ENCODE measurements around the gene CPNE4. TPM values are rescaled to one million over a fixed set of nuclear protein-coding genes. Genes with fewer than 3 reads are reported as not detected.

The CPNE4 gene
- total and polyA plus RNA-seq, 9 of the 15 experiments (the other 6 are each of a cell fraction or from before 2014, with no cell fraction given), result not detected

DNA sequence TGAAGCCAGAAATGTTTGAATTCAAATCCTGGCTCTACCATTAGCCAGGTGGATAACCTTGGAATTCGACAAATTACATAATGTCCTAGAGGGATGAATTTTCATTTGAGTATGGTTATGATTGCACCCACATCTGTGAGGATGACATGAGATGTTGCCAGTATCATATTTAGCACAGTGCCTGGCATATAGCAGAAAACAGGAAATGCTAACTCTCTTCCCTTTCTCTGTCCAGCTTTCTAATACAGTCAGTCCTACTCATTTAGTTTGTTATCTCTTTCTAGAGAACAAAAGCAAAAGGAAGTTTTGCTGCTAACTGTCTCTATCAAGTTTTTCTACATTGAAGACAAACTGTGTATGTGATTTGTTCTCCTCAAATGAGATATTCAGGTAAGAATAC, 231.7 kb downstream of the CPNE4 start (continued):
- TF ChIP-seq TAF7 (tag; IDR thresholded peaks at IDR 0.05), result no peak
- no peak for TF ChIP-seq ARID3A (IDR thresholded peaks at IDR 0.05; ENCODE audit: borderline replicate concordance, low read depth, low read length)
- TF ChIP-seq EGR1 (conservative IDR thresholded peaks at IDR 0.05), result no peak
- no peak for TF ChIP-seq ZFP30 (CRISPR knock-in tag; IDR thresholded peaks at IDR 0.05; ENCODE audit: borderline replicate concordance)
- TF ChIP-seq, protein P1, sequence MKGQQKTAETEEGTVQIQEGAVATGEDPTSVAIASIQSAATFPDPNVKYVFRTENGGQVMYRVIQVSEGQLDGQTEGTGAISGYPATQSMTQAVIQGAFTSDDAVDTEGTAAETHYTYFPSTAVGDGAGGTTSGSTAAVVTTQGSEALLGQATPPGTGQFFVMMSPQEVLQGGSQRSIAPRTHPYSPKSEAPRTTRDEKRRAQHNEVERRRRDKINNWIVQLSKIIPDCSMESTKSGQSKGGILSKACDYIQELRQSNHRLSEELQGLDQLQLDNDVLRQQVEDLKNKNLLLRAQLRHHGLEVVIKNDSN (CRISPR knock-in tag; IDR thresholded peaks at IDR 0.05), result no peak
- TF ChIP-seq RFX7 (CRISPR knock-in tag; IDR thresholded peaks at IDR 0.05), result no peak

- H3K9me1 ChIP-seq (ENCODE audit: control insufficient read depth, insufficient read depth, low read length), result no peaks in the 10 kb centered on the region
- H3K9ac ChIP-seq (ENCODE audit: insufficient read depth in 1 of 2, low read depth in 2 of 2, low read length in 2 of 2), result no peak overlapping the region
- no peak for ATAC-seq
- H3K4me3 ChIP-seq, result no peak overlapping the region
- no peak overlapping the region for H3K27ac ChIP-seq (ENCODE audit: extremely low read depth, low read depth, low read length)
- H2AFZ ChIP-seq (ENCODE audit: low read depth, low read length), result no peak overlapping the region
- no peaks in the 10 kb centered on the region for H3K27me3 ChIP-seq (ENCODE audit: control insufficient read depth in 2 of 2, insufficient read depth in 2 of 2, low read length in 2 of 2)
- H3K9me3 ChIP-seq (replicated peaks; ENCODE audit: control insufficient read depth, insufficient read depth, low read depth, low read length), result no peaks in the 10 kb centered on the region
- WGBS (ENCODE audit: insufficient coverage, low coverage, missing lambda C conversion rate), result 0% methylated on average over 3 of the region's 3 CpGs
- H3K4me1 ChIP-seq (replicated peaks in 1 of 2; ENCODE audit: control insufficient read depth in 2 of 2, insufficient read depth in 2 of 2, low read length in 2 of 2), result no peaks in the 10 kb centered on the region
- ChIA-PET CTCF (ENCODE audit: low intra/inter-chr PET ratio) (no interaction called here), POLR2A (no interaction called here)
- no peak overlapping the region for H3K4me2 ChIP-seq (ENCODE audit: insufficient read depth, low read length)
- no peaks in the 10 kb centered on the region for H3K79me2 ChIP-seq (ENCODE audit: control insufficient read depth, insufficient read depth, low read length)
- BruUV-seq (replicated peaks), result no TSS peak
- H3K36me3 ChIP-seq (ENCODE audit: control insufficient read depth, insufficient read depth, low read length), result no peaks in the 10 kb centered on the region
- in situ Hi-C loops (cut with MboI) (no loop called here), intact Hi-C loops (cut with micrococcal nuclease) (no loop called here)
- no peaks in the 10 kb centered on the region for H4K20me1 ChIP-seq (replicated peaks; ENCODE audit: control insufficient read depth, insufficient read depth, low read length)
- no peak for FAIRE-seq
- DNase-seq (ENCODE audit: extremely low read depth in 1 of 4, low spot score in 3 of 4), result no peak
- TF ChIP-seq SMARCB1 (IDR thresholded peaks at IDR 0.05; ENCODE audit: insufficient read length, low read depth) (no peak), HMGN3 (IDR thresholded peaks at IDR 0.05; ENCODE audit: borderline replicate concordance, extremely low read depth, insufficient read length, low read depth, low read length) (no peak), EWSR1 (IDR thresholded peaks at IDR 0.05; ENCODE audit: borderline replicate concordance, low read depth, partially characterized antibody) (no peak), CTBP1 (IDR thresholded peaks at IDR 0.05; ENCODE audit: borderline replicate concordance) (no peak), MAZ (CRISPR knock-in tag; conservative IDR thresholded peaks at IDR 0.05 in 1 of 2, IDR thresholded peaks at IDR 0.05 in 1 of 2) (no peak), KAT7 (CRISPR knock-in tag; IDR thresholded peaks at IDR 0.05; ENCODE audit: borderline replicate concordance) (no peak), FOXA3 (CRISPR knock-in tag; conservative IDR thresholded peaks at IDR 0.05 in 1 of 2, IDR thresholded peaks at IDR 0.05 in 1 of 2) (no peak), POLR2A (conservative IDR thresholded peaks at IDR 0.05) (no peak), CREB1 (IDR thresholded peaks at IDR 0.05) (no peak), CREB1 (CRISPR knock-in tag; IDR thresholded peaks at IDR 0.05) (no peak), ZC3H8 (IDR thresholded peaks at IDR 0.05) (no peak), TCFL5 (CRISPR knock-in tag; conservative IDR thresholded peaks at IDR 0.05) (no peak)
- TF ChIP-seq, protein P2, sequence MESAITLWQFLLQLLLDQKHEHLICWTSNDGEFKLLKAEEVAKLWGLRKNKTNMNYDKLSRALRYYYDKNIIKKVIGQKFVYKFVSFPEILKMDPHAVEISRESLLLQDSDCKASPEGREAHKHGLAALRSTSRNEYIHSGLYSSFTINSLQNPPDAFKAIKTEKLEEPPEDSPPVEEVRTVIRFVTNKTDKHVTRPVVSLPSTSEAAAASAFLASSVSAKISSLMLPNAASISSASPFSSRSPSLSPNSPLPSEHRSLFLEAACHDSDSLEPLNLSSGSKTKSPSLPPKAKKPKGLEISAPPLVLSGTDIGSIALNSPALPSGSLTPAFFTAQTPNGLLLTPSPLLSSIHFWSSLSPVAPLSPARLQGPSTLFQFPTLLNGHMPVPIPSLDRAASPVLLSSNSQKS (CRISPR knock-in tag; IDR thresholded peaks at IDR 0.05), result no peak
These were observed 232.8 kb downstream of the CPNE4 start for GRCh38 chr3:131802029-131802428.

Measured in K562 (cell line).